ENCODE measurements around the gene UPK1A.

GRCh38 chr19:35644987-35645679 is 21.2 kb upstream of the UPK1A start:
- no peak for TF ChIP-seq CTCF (IDR thresholded peaks at IDR 0.05)
- TF ChIP-seq POLR2A (IDR thresholded peaks at IDR 0.05): no peak
